NCI-H2227 (cell line): ENCODE results near the gene TAMM41.
"Not testable (repeated sequence)": the region's sequence is repeated elsewhere in the genome, so short reads cannot be mapped to it uniquely, and the experiment has no call there.

Source experiments
- DNase-seq: peaks from one replicate; lab custom pipeline; 2025; ENCODE audit not compliant: unreplicated experiment; lab: John Stamatoyannopoulos, UW

Gene TAMM41

DNA sequence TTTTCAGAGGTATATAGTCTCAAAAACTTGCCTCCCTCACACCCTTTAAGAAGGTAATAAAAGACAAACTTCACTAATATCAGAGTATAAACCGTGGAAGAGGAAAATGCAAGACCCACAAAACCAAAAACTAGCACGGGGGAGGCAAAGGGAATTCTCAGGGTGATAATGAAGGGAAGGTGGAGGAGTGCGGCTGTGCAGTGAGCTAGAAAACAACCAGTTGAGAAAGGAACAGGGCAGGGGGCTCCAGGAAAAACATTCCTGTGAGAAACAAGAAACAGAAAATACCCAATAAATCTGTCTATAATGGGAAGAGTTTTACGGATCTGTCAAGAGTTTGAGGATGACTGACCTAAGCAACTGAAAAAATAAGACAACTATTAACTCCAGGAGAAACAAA lies 31.6 kb downstream of the TAMM41 start:
- no peak for DNase-seq

DNA sequence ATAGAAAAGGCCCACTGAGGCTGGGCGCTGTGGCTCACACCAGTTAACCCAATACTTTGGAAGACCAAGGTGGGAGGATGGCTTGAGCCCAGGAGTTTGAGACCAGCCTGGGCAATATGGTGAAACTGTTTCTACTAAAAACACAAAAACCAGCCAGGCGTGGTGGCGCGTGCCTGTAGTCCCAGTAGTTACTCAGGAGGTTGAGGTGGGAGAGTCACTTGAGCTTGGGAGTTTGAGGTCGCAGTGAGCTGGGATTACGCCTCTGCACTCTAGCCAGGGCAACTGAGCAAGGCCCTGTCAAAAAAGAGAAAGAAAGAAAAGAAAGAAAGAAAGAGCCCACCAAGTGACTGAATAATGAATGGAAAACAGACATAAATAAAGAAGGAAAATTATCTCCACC lies 32.0 kb downstream of the TAMM41 start:
- DNase-seq, result no peak

DNA sequence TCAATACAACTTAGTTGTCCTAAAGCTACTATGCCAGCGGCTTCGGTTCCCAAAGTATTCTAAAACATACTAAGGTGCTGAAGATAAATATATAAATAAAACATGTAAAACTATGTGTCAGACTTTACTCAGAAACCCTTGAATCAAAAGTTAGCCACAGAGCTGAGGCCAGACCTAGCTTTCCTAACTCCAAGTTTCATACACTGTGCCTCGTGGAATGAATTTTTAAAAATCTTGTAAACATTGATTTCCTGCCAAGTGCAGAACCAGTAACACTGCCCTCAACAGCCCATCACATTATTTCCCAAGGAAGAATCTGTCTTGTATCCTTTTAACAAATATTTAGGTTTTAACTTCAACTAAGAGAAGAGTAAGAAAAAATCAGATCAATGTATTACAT lies 36.4 kb downstream of the TAMM41 start:
- no peak for DNase-seq

DNA sequence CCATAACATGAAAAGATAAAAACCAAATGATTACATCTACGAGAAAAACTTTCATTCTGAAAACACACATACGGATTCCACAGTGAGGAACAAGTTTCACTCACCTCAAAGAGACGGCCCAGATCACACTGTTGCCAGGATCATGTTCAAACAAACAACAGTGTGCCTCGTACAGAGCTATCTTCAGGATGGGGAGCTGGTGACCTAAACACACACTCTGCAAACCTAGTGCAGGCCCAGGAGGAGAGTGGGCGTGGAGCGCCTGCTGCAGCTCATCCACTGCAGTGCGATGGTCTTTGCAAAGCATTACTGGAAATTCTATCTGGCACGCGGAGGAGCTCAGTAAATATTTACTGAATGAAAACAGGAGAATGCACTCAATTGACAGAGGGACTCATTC lies 38.5 kb downstream of the TAMM41 start:
- no peak for DNase-seq

DNA sequence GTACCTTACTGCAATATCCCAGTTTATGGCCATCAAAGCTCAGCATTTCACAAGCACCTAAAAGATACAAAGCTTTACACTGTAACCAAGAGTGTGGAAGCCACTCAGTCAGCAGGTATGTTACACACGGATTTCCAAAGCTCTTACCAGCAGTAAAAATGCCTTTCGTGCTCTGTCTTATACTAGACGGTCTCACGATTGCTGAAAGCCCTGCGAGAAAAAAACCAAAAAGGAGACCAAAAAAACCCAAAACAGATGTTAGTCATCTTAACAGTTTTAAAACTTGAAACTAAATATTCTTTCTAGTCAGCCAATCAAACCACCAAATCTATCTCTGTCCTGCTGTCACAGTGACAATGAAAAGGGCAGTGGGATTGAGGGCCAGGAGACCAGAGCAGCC lies 39.0 kb downstream of the TAMM41 start:
- no peak for DNase-seq

DNA sequence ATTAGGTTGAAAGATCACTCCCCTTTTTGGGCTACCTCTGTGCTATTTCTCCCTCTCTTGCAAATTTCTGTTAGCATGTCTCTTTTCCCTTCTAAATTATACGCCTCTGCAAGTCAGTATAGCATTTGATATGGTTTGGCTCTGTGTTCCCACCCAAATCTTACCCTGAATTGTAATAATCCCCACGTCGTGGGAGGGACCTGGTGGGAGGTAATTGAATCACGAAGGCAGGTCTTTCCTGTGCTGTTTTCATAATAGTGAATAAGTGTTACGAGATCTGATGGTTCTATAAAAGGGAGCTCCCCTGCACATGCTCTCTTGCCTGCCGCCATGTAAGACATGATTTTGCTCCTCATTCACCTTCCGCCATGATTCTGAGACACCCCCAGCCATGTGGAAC lies 41.0 kb downstream of the TAMM41 start:
- no peak for DNase-seq

DNA sequence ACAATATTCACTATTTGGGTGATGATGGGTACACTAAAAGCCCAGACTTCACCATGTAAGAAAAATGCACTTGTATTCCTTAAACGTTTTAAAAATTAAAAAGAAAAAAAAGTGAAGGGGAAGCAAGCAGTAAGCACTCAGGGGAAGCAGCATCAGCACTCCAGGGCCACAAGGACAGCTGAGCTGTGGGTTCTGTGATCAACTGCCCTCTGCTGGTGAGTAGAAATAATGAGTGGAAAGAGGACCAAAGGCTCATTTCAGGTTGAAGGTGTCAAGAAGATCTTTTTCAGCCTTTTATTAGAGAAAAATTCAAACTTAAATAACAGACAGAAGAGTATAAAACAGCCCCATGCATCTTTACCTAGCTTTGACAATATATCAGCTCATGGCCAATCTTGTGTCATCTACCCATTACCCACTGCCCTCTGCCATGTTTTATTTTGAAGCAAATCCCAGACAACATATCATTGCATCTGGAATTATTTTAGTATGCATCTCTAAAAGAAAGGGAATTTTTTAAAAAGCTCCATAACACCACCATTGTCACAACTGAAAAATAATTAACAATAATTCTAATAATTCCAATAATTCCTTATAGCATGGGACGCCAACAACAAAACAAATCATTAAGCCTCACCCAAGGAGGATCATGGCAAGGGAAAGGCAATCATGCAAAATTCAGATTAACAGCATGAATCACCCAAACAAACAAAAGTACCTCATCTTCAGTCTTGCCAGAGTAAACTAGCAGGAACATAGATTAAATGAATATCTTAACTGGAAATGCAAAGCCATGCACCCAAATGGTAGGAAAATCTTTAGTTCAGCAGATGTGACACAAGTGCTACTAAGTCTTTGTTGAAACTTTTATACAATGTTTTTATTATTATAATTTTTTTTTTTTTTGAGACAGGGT lies 42.5 kb downstream of the TAMM41 start:
- peak; percentile 40 for DNase-seq

DNA sequence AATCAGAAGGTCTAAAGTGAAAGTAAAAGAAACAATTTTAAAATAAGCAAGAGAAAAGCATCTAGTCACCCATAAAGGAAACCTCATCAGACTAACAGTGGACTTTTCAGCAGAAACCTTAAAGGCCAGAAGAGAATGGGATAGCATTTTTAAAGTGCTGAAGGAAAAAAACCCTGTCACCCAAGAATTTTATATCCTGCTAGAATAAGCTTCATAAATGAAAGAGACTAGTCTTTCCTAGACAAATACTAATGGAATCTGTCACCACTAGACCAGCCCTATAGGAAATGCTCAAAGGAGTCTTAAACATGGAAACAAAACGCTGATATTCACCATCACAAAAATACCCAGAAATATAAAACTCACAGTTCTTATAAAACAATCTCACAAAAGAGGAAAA lies 46.9 kb downstream of the TAMM41 start:
- no peak for DNase-seq

DNA sequence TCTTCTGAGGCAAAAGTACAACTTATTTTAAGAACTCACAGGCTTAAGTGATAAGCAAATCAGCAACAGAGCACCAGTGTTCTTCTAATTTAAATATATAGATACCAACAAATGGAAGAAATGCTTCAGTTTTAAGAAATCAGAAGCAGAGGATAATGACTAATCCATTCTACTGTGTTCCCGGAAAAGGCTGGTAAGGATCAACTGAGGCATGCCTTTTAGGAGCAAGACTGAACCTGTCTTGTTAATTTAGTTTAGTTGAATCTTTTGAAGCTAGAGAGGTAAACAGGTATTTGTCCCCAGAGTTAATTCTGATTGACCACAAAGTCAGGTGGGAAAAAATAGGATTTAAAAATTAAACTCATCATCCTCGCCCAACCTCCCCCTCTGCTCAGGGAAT lies 51.8 kb downstream of the TAMM41 start:
- DNase-seq, result no peak

DNA sequence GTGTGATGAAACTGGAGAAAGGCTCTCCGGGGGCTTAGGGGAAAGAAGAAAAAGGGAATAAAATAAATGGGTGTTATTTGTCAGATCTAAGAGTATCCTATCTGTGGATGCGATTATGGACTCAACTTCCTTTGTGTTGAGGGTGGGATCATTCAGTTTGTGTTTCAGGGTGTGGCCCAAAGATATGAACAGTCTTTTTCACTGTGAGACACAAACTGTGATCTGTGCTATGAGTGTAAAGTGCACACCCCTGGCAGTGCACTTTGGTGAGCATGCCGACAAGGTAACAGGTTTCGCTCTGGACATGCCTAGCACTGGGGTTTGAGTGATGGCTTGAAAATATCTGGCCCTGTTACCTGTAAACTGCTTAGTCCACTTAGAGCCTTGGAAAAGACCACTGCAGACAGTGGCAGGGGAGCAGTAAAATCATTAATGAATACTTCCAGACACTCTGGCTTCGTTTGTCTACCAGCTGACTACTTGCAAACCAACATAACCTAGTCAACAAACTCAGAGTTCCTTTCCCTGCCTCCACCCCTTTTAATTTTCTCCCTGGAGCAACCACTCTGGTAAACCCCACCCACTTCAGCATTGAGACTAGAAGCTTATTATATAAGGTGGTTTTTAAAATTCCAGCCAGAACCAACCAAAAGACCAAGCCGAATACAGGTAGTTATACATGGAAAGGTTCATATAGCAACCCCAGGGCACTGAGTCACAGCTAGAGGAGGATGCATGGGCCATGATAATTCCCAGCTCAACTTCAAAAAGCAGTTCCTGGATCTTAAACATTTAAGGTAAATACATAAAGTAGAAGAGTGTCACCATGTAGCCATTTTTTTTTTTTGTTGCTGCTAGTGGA lies 55.1 kb downstream of the TAMM41 start:
- no peak for DNase-seq

DNA sequence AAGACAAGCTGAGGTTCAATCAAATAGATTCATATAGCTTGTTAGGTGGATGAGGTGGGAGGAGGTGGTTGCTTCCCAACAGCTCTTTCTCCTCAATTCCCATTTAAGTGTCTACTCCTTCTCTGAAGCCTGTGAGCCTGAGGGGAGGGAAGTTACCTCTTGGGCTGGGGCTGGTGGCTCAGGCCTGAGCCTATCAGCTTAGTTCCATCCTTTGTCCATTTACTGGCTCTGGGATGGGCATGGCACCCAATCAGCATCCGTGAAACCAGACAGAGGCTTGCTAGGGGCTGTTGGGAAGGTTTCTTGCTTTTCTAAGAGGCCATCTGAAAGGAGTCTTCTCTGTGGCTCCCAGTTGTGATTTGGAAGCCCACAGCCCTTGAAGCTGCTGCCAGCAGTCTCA lies 57.3 kb downstream of the TAMM41 start:
- no peak for DNase-seq

DNA sequence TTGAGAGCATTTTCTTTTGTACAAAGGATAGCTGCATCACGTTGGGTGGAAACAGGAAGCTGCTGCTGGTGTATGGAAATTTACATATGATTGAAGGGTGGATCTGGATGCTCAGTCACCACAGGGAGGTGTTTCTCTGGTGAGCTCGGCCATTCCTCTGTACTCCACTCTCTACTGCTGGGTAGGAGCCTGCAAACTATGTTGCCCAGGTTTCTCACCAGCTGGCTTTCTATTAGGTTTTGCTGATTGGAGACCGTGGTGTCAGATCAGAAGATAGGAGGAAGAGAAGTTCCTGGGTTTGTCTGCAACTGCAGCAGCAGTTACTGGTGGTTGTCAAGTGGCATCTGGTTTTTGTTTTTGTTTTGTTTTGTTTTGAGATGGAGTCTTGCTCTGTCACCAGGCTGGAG lies 61.7 kb downstream of the TAMM41 start:
- no peak for DNase-seq

DNA sequence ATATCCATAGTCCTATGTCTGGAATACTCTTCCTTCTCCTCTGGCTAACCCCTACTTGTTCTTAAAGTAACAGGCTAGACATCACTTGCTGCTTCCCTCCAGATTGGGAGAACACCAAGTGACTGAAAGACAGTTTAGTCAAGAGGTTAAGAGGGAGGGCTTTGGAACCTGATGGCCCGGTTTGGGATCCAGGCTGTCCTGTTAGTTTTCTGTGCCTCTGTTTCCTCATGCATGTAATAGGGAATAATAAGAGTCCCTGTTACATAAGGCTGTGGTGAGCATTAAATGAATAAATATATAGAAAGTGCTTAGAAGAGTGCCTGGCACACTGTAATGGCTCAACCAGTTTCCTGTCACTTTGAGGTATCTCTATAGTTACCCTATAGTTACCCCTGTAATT lies 66.3 kb downstream of the TAMM41 start:
- no peak for DNase-seq

DNA sequence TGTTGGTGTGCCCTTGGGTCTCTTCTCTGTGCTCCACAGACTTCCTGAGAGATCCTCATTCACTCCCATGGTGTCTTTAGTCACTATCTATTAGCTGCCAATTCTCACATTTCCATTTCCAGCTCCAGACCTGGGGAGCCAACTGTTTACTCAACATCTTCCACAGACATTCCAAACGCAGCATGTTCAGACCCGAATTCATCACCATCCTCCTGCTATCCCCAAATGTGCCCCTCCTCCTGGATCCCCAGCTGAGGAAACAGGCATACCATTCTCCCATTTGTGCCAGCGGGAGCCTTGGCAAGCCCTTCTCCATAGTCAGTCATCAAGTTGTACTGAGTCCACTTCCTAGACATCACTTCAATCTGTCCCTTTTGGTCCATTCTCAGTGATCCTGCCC lies 67.1 kb downstream of the TAMM41 start:
- DNase-seq, result no peak

DNA sequence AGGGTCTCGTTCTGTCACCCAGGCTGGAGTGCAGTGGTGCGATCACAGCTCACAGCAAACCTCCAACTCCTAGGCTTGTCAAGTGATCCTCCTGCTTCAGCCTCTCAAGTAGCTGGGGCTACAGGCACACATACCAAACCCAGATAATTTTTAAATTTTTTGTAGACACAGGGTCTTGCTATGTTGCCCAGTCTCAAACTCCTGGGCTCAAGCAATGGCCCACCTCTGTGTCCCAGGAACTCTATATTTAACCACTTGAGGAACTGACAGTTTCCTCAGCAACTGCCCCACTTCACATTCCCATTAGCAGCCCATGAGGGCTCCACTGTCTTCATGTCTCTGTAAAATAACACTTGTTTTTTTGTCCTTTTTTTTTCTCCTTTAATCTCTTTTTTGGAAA lies 68.4 kb downstream of the TAMM41 start:
- DNase-seq, result no peak

DNA sequence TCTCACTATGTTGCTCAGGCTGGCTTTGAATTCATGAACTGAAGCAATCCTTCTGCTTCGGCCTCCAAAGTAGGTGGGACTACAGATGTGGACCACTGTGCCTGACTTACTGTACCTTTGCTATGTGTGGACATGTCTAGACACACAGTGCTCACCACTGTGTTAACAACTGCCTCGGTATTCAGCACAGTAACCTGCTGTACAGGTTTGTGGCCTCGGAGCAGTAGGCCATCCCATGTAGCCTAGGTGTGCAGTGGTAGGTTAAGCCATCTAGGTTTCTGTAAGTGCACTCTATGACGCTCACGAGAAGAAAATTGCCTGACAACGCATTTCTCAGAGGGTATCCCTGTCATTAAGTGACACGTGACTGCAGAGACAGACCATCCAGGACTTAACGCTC lies 70.3 kb downstream of the TAMM41 start:
- DNase-seq, result peak; percentile 43

DNA sequence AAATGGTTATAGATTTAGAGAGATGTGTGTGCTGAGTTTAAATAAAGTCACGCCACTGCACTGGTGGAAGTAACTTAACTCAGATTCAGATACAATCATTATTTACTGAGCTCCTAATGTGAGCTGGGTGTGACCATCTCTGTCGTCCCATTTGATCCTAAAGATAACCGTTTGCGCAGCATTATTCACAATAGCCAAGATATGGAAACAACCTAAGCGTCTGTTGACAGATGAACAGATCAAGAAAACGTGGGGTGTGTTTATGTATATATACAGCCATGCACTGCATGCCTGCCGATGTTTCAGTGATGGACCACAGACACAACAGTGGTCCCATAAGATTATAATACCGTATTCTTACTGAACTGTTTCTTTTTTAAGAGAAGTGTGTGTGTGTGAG lies 71.2 kb downstream of the TAMM41 start:
- no peak for DNase-seq

DNA sequence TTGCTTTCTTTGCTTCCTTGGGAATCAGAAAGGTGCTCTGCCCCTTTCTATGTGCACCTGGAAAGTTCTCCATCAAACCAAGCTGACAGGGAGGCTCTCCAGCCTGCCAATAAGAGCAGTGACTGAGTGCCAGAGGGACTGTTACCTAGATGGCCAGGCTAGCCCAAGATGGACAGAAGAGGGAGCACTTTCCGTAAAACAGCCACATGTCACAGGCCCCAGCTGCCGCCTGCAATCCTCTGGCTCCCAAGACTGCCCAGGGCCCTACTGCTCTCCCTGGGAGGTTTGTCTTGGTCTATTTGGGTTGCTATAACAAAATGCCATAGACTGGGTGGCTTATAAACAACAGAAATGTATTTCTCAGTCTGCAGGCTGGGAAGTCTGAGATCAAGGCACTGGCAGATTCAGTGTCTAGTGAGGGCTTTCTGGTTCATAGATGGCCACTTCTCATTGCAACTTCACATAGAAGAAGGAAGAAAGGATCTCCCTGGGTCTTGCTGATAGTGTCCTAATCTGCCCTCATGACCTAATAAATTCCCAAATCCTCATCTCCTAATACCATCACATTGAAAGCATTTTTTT lies 72.3 kb downstream of the TAMM41 start:
- DNase-seq, result peak; percentile 46

DNA sequence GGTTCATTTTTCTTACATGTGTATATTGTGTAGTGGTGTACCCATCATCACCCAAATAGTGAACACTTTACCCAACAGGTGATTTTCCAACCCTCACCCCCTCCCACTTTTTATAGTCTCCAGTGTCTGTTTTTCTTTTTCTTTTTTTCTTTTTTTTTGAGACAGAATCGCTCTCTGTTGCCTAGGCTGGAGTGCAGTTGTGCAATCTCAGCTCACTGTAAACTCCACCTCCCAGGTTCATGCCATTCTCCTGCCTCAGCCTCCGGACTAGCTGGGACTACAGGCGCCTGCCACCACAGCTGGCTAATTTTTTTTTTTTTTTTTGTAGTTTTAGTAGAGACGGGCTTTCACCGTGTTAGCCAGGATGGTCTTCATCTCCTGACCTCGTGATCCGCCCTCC lies 74.8 kb downstream of the TAMM41 start:
- not testable (repeated sequence) for DNase-seq

DNA sequence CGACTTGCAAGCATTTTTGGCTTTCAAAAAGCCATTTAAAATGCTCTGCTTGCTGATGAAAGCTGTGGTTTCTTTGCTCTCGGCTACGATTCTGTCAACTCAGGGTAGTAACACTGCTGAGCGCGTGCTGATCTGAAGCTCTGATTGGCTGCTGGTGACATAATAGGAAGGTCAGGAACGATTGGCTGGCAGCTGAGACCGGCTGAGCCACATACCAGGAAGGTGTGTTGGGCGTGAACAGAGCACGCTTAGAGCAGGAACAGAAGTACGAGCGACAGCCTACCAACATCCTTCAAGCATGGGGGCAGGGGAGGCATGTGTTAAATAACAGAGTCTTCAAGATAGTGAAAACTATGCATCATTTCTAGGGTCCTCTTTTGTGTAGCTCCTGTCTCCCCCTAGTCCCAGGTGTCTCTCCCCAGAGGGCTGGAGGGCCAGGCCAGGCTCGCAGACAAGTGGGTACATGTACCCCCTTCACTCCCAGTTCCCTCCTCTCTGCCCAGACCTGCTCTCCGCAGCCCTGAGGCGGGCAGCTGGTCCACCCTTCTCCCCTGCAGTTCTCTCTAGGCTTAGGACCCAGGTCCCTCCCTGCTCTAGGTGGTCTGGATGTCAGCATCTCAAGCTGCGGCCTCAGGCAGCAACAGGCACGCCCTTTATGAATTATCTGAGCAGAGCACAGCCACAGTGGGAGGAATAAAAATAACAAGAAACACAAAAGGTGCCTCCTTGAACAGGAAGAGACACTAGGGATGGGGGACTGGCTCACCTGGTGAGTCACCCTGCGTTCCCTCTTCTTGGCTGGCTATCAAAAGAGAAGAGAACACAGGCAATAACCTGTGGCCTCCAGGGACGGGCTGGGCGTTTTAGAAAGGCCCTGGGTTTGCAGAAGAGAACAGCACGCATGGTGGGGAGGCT lies 76.0 kb downstream of the TAMM41 start:
- DNase-seq, result peak; percentile 83
